Hepatocyte (in vitro differentiated cells): Measurements from ENCODE around the gene MRS2. TPM values are rescaled to one million over a fixed set of nuclear protein-coding genes. Genes with fewer than 3 reads are reported as not detected.

Source experiments
- DNase-seq: peaks from one replicate; pipeline ENCODE4 v3.0.0-alpha.2; 2016; ENCODE audit warnings: low spot score
- H2AFZ ChIP-seq: fragments of 200-600 bp; sonication (generic); 2 replicates; pipeline ENCODE4 v1.6.0; 2016; ENCODE audit warnings: antibody characterized with exemption, mild to moderate bottlenecking
- H3K27ac ChIP-seq: fragments of 200-600 bp; sonication (generic); 2 replicates; pipeline ENCODE4 v1.5.1; 2016; ENCODE audit warnings: mild to moderate bottlenecking
- H3K27me3 ChIP-seq: fragments of 200-600 bp; sonication (generic); 2 replicates; pipeline ENCODE4 v1.6.1; 2016
- H3K36me3 ChIP-seq: fragments of 200-600 bp; sonication (generic); replicated peaks from 2 replicates; pipeline ENCODE4 v1.5.1; 2016; ENCODE audit warnings: low read depth; ENCODE audit not compliant: insufficient read depth
- H3K4me1 ChIP-seq: fragments of 200-600 bp; sonication (generic); 2 replicates; pipeline ENCODE4 v1.5.1; 2016; ENCODE audit warnings: mild to moderate bottlenecking, moderate library complexity; ENCODE audit not compliant: insufficient read depth
- H3K4me2 ChIP-seq: fragments of 200-600 bp; sonication (generic); 2 replicates; pipeline ENCODE4 v1.6.0; 2016
- H3K4me3 ChIP-seq: fragments of 200-600 bp; sonication (generic); 2 replicates; pipeline ENCODE4 v1.5.1; 2016; ENCODE audit warnings: mild to moderate bottlenecking
- H3K79me2 ChIP-seq: fragments of 200-600 bp; sonication (generic); 2 replicates; pipeline ENCODE4 v1.6.0; 2017; ENCODE audit warnings: mild to moderate bottlenecking
- H3K9me2 ChIP-seq: fragments of 200-600 bp; sonication (generic); replicated peaks from 2 replicates; pipeline ENCODE4 v1.6.0; 2017; ENCODE audit warnings: mild to moderate bottlenecking; ENCODE audit not compliant: insufficient read depth
- H3K9me3 ChIP-seq: fragments of 200-600 bp; sonication (generic); 2 replicates; pipeline ENCODE4 v1.5.1; 2016; ENCODE audit warnings: low read depth, mild to moderate bottlenecking
- H4K20me1 ChIP-seq: fragments of 200-600 bp; sonication (generic); 2 replicates; pipeline ENCODE4 v1.6.0; 2016; ENCODE audit warnings: mild to moderate bottlenecking; ENCODE audit not compliant: insufficient read depth, poor library complexity, severe bottlenecking
- EZH2 ChIP-seq: fragments of 200-600 bp; sonication (generic); IDR thresholded peaks from 2 replicates; pipeline ENCODE4 v1.6.1; 2016; ENCODE audit warnings: antibody characterized with exemption, mild to moderate bottlenecking, borderline replicate concordance
- EZH2phosphoT487 ChIP-seq: fragments of 200-600 bp; sonication (generic); IDR thresholded peaks from one replicate; pipeline ENCODE4 v1.6.1; 2018; ENCODE audit warnings: antibody characterized with exemption, mild to moderate bottlenecking, low read depth, moderate library complexity; ENCODE audit not compliant: unreplicated experiment, severe bottlenecking
- WGBS: methylation state at CpG from one replicate; pipeline ENCODE4 v1.1.6; 2016; ENCODE audit warnings: low lambda C conversion rate; ENCODE audit errors: missing lambda C conversion rate; 5-methylcytosine and 5-hydroxymethylcytosine counted together
- polyA plus RNA-seq: library from polyadenylated mRNA; unstranded; fragments of >200 nt; fragmentation: Nextera tagmentation; extraction: Ambion mirVana; gene quantifications from 2 replicates; pipeline ENCODE4 v1.2.1, GENCODE V29; 2016
- total RNA-seq: library from RNA; depleted of rRNA; stranded (reverse); fragments of >200 nt; gene quantifications from 2 replicates; pipeline ENCODE4 v1.2.3, GENCODE V29; 2014
- TF ChIP-seq, protein P1 (sequence below): fragments of 200-600 bp; sonication (generic); IDR thresholded peaks from 2 replicates; pipeline ENCODE4 v1.5.1; 2016; ENCODE audit warnings: antibody characterized with exemption, mild to moderate bottlenecking; ENCODE audit not compliant: poor library complexity

The MRS2 gene
- total and polyA plus RNA-seq, 2 experiments from 2014 or later: 21.9 to 34.1 TPM

DNA sequence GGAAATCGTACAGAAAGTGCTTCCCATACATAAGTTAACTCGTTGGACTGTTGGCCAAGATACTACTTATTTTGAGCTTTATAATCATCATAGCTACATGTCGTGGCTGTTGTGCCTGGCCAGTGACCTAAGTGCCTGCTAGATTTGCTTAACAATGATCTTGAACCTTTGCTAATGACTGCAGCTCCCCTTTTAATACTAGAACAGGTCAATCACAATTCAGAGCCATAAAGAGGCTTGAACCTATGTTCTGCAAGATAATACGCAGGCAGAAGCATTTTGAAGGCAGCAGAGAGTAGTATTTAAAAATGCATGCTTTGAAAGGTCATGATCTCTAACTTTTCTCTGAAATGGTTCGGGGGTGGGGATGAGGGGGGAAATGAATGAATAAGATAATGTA lies 2.5 kb downstream of the MRS2 start:
- H2AFZ ChIP-seq: no peak overlapping the region
- peaks cover 14% of the 10 kb centered on the region for H4K20me1 ChIP-seq
- peaks cover 23% of the 10 kb centered on the region for H3K4me1 ChIP-seq
- no peak overlapping the region for H3K27ac ChIP-seq
- no peaks in the 10 kb centered on the region for H3K9me3 ChIP-seq
- H3K79me2 ChIP-seq: peaks cover 65% of the 10 kb centered on the region
- 80% methylated on average over 5 of the region's 5 CpGs for WGBS
- H3K4me3 ChIP-seq: no peak overlapping the region
- TF ChIP-seq, protein P1, sequence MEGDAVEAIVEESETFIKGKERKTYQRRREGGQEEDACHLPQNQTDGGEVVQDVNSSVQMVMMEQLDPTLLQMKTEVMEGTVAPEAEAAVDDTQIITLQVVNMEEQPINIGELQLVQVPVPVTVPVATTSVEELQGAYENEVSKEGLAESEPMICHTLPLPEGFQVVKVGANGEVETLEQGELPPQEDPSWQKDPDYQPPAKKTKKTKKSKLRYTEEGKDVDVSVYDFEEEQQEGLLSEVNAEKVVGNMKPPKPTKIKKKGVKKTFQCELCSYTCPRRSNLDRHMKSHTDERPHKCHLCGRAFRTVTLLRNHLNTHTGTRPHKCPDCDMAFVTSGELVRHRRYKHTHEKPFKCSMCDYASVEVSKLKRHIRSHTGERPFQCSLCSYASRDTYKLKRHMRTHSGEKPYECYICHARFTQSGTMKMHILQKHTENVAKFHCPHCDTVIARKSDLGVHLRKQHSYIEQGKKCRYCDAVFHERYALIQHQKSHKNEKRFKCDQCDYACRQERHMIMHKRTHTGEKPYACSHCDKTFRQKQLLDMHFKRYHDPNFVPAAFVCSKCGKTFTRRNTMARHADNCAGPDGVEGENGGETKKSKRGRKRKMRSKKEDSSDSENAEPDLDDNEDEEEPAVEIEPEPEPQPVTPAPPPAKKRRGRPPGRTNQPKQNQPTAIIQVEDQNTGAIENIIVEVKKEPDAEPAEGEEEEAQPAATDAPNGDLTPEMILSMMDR: no peak
- TF ChIP-seq EZH2phosphoT487 (no peak), EZH2 (no peak)
- H3K36me3 ChIP-seq: no peaks in the 10 kb centered on the region
- DNase-seq: no peak
- peak overlapping the region; percentile 85 for H3K4me2 ChIP-seq
- H3K9me2 ChIP-seq: no peaks in the 10 kb centered on the region
- no peaks in the 10 kb centered on the region for H3K27me3 ChIP-seq

DNA sequence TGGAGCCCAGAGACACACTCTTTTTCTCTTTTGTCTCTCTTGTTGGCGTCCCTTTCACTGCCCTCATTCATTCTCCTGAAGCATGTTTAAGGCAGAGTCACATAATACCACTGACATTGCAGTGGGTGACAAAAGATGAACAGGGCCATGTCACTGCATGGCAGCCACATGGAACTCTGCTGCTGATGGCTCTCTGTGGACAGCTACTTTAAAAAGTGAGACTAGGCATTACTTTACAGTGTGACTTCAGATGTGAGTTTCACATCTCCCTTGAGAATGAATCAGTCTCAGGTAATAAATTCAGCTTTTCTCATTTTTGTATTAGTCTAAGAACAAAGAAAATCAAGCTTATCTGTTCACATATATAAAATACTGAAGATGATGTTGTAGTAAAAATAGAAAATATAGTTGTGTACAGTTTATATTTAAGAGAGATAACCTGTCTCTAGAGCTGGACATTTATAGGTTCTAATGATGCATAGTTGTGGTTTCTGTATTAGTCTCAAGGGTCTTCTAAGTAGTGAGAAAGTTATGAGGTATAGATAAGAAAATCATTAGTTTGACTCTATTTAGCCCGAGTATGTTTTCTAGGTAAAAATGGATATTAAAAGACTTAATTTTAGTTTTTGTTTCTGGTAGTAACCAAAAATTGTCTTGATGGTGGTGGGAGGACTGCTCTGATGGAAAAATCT lies 6.1 kb downstream of the MRS2 start:
- no peaks in the 10 kb centered on the region for H3K36me3 ChIP-seq
- TF ChIP-seq EZH2: no peak
- TF ChIP-seq, protein P1: no peak
- no peak for TF ChIP-seq EZH2phosphoT487

DNA sequence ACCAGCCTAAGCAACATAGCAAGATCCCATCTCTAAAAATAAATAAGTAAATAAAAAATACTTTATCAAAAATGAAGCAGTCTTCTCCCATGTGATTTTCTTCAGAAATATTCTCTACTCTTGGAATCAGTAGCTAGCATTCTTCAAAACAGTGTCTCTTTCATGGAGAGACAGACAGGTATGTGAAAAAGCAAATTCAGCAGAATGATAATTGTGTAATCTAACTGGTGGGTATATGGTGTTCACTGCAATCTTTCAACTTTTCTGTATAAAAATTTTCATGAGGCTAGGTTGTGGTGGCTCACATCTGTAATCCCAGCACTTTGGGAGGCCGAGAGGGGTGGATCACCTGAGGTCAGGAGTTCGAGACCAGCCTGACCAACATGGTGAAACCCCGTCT lies 7.9 kb downstream of the MRS2 start:
- Histone ChIP-seq H3K36me3 (no peaks in the 10 kb centered on the region), H3K4me3 (no peak overlapping the region), H3K27me3 (no peaks in the 10 kb centered on the region), H2AFZ (no peak overlapping the region), H3K79me2 (peaks cover 34% of the 10 kb centered on the region), H3K4me1 (no peaks in the 10 kb centered on the region), H3K9me2 (no peaks in the 10 kb centered on the region), H3K9me3 (no peaks in the 10 kb centered on the region), H3K27ac (no peak overlapping the region), H4K20me1 (no peaks in the 10 kb centered on the region), H3K4me2 (no peak overlapping the region)
- DNase-seq: no peak
- TF ChIP-seq, protein P1: no peak
- TF ChIP-seq EZH2 (no peak), EZH2phosphoT487 (no peak)
- WGBS: 97% methylated on average over 3 of the region's 3 CpGs

More for the DNA sequence above, 6.1 kb downstream of the MRS2 start:
- peaks cover 13% of the 10 kb centered on the region for H4K20me1 ChIP-seq
- no peak overlapping the region for H2AFZ ChIP-seq
- 82% methylated on average over 2 of the region's 2 CpGs for WGBS
- H3K4me3 ChIP-seq: no peak overlapping the region
- no peak overlapping the region for H3K4me2 ChIP-seq
- H3K27me3 ChIP-seq: no peaks in the 10 kb centered on the region
- no peak for DNase-seq
- H3K9me3 ChIP-seq: no peaks in the 10 kb centered on the region
- H3K79me2 ChIP-seq: peaks cover 51% of the 10 kb centered on the region
- H3K4me1 ChIP-seq: peaks cover 10% of the 10 kb centered on the region
- no peak overlapping the region for H3K27ac ChIP-seq
- H3K9me2 ChIP-seq: no peaks in the 10 kb centered on the region
